Upper lobe of left lung (tissue), 6 donors: Measurements from ENCODE around the gene SLC45A3. TPM values are rescaled to one million over a fixed set of nuclear protein-coding genes. Genes with fewer than 3 reads are reported as not detected.
A peak's percentile ranks its signal among the peaks of the same experiment; 100 is the strongest.

ENCODE experiments used
- ATAC-seq, 2 donors: fragments of 200-7000 bp; cut with Tn5 transposase; one replicate each; pipeline ENCODE4 v1.9.1; 2022; ENCODE audit warnings: mild to moderate bottlenecking in 2 of 2, moderate library complexity in 2 of 2; ENCODE audit not compliant: low FRiP score in 2 of 2
- DNase-seq, 2 donors: peaks; one replicate each; pipeline ENCODE4 v3.0.0-alpha.2; 2019 to 2020
- H3K27ac ChIP-seq, 4 donors: fragments of 200-600 bp; sonication (generic); one replicate each; pipeline ENCODE4 v1.5.1; 2016 to 2019
- H3K27me3 ChIP-seq, 4 donors: fragments of 200-600 bp; sonication (generic); one replicate each; pipeline ENCODE4 v1.5.1; 2017 to 2019
- H3K36me3 ChIP-seq, 4 donors: fragments of 200-600 bp; sonication (generic); one replicate each; pipeline ENCODE4 v1.5.1; 2016 to 2019
- H3K4me1 ChIP-seq, 4 donors: fragments of 200-600 bp; sonication (generic); one replicate each; pipeline ENCODE4 v1.5.1; 2018 to 2019
- H3K4me3 ChIP-seq, 4 donors: fragments of 200-600 bp; sonication (generic); one replicate each; pipeline ENCODE4 v1.5.1; 2017 to 2019; ENCODE audit warnings: mild to moderate bottlenecking in 2 of 4, moderate library complexity in 1 of 4
- H3K9me3 ChIP-seq, 4 donors: fragments of 200-600 bp; sonication (generic); one replicate each; pipeline ENCODE4 v1.5.1; 2018 to 2019
- CTCF ChIP-seq, 6 experiments: fragments of 450-650 bp in 4 of 6; fragments of 200-600 bp in 2 of 6; sonication (generic) in 2 of 6; IDR thresholded peaks; one replicate each; pipeline ENCODE4 v1.5.1; 2016 to 2019; ENCODE audit warnings: antibody characterized with exemption in 6 of 6
- EP300 ChIP-seq, 4 donors: sonication (generic); formaldehyde crosslinking; IDR thresholded peaks; one replicate each; pipeline ENCODE4 v1.5.1; 2017; ENCODE audit warnings: antibody characterized with exemption in 4 of 4, control low read depth in 2 of 4
- POLR2A ChIP-seq, 4 donors: fragments of 450-650 bp; IDR thresholded peaks; one replicate each; pipeline ENCODE4 v1.5.1; 2016 to 2017; ENCODE audit warnings: antibody characterized with exemption in 4 of 4, mild to moderate bottlenecking in 2 of 4
- POLR2AphosphoS5 ChIP-seq, 2 donors: sonication (generic); formaldehyde crosslinking; IDR thresholded peaks; one replicate each; pipeline ENCODE4 v1.5.1; 2017; ENCODE audit warnings: antibody characterized with exemption in 2 of 2
- WGBS, 2 donors: methylation state at CpG; one replicate each; pipeline ENCODE4 v1.1.5; 2017 to 2018; 5-methylcytosine and 5-hydroxymethylcytosine counted together
- total RNA-seq, 6 donors: library from RNA; depleted of rRNA in 4 of 6; stranded (reverse); fragments of >200 nt in 4 of 6; gene quantifications; one replicate each; pipeline versions ENCODE4 v1.1.0 to v1.2.1, GENCODE V29; 2016 to 2021
- donor health status: DM: no; HTN: no; CAD: no; lungs with moderate emphysema.
- donor health status: DM: no; HTN: yes; CAD: no; lungs with severe emphysema.

The SLC45A3 gene
- total RNA-seq, 6 donors from 2014 or later = 2.1 to 9.9 (median 4.1) TPM

GRCh38 chr1:205613854-205614412 lies 66.4 kb downstream of the SLC45A3 start:
- Histone ChIP-seq H3K4me1 (peaks cover 10 to 25% (median 13%) of the 10 kb centered on the region in 4 donors), H3K4me3 (no peak overlapping the region), H3K9me3 (no peaks in the 10 kb centered on the region), H3K27me3 (no peaks in the 10 kb centered on the region), H3K36me3 (peaks cover 12 to 74% (median 35%) of the 10 kb centered on the region in 4 donors), H3K27ac (no peak overlapping the region)
- no peak for ATAC-seq
- no peak for DNase-seq
- WGBS, 2 donors = 88 to 93% methylated on average over 2 of the region's 2 CpGs
- no peak for TF ChIP-seq POLR2AphosphoS5 (IDR thresholded peaks at IDR 0.05)
- no peak for TF ChIP-seq POLR2A (IDR thresholded peaks at IDR 0.05)
- no peak for TF ChIP-seq CTCF (IDR thresholded peaks at IDR 0.05)
- TF ChIP-seq EP300 (IDR thresholded peaks at IDR 0.05) = no peak

- no peak for ATAC-seq
- TF ChIP-seq CTCF (IDR thresholded peaks at IDR 0.05) (no peak), POLR2A (IDR thresholded peaks at IDR 0.05) (no peak), EP300 (IDR thresholded peaks at IDR 0.05) (no peak), POLR2AphosphoS5 (IDR thresholded peaks at IDR 0.05) (no peak)
- Histone ChIP-seq H3K4me1 (peaks cover 10 to 25% (median 13%) of the 10 kb centered on the region in 4 donors), H3K9me3 (no peaks in the 10 kb centered on the region), H3K27me3 (no peaks in the 10 kb centered on the region), H3K27ac (no peak overlapping the region), H3K4me3 (no peak overlapping the region), H3K36me3 (peaks cover 6 to 60% (median 25%) of the 10 kb centered on the region in 4 donors)
- no peak for DNase-seq
- WGBS, 2 donors = 92% methylated on average over 1 of the region's 1 CpG
Observed at GRCh38 chr1:205612556-205612955, 67.8 kb downstream of the SLC45A3 start.

GRCh38 chr1:205612104-205612503 lies 68.2 kb downstream of the SLC45A3 start:
- no peaks in the 10 kb centered on the region for H3K9me3 ChIP-seq
- DNase-seq = no peak
- WGBS, 2 donors = 96 to 97% methylated on average over 3 of the region's 3 CpGs
- H3K27me3 ChIP-seq = no peaks in the 10 kb centered on the region
- H3K4me1 ChIP-seq = peaks cover 10 to 25% (median 13%) of the 10 kb centered on the region in 4 donors
- no peak for ATAC-seq
- no peak overlapping the region for H3K4me3 ChIP-seq
- H3K36me3 ChIP-seq = peaks cover 6 to 55% (median 24%) of the 10 kb centered on the region in 4 donors
- no peak for TF ChIP-seq POLR2A (IDR thresholded peaks at IDR 0.05)
- no peak for TF ChIP-seq CTCF (IDR thresholded peaks at IDR 0.05)
- no peak for TF ChIP-seq POLR2AphosphoS5 (IDR thresholded peaks at IDR 0.05)
- TF ChIP-seq EP300 (IDR thresholded peaks at IDR 0.05) = no peak
- no peak overlapping the region for H3K27ac ChIP-seq

DNA sequence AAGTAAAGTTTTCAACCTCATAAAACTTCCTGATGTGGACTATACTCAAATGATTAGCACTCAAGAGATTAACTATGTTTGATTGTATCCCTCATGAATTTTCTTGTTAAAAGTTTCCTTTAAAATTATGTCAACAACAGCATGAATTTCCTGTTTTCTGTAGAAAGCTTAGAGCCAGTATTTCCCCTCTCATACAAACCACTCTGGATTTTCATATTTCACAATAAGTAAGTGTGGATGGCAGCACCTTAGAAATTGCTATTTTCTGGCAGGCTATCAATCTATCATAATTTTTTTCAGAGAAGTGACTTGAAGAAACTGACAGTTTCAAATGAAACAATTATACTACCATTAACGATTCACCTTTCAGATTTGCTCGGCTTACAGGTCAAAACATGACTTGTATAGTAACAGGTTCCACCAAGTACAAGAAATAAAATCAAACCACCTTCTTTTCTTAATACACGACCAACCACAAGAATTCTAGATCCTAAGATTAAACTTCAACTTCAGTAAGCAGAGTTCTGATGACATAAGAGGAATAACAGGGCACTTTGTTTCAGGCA lies 69.3 kb downstream of the SLC45A3 start:
- Histone ChIP-seq H3K9me3 (no peaks in the 10 kb centered on the region), H3K4me1 (peaks cover 10 to 25% (median 13%) of the 10 kb centered on the region in 4 donors), H3K27ac (peak overlapping the region in 1 of 4 donors; percentile 10), H3K27me3 (no peaks in the 10 kb centered on the region), H3K36me3 (peaks cover under 1 to 44% (median 17%) of the 10 kb centered on the region in 4 donors), H3K4me3 (no peak overlapping the region)
- TF ChIP-seq POLR2A (IDR thresholded peaks at IDR 0.05) (no peak), CTCF (IDR thresholded peaks at IDR 0.05) (no peak), EP300 (IDR thresholded peaks at IDR 0.05) (no peak), POLR2AphosphoS5 (IDR thresholded peaks at IDR 0.05) (no peak)
- ATAC-seq = no peak
- DNase-seq = no peak
- whole genome bisulfite sequencing, 2 donors = 33 to 43% methylated on average over 3 of the region's 3 CpGs
